ENCODE data around the gene TDG. TPM values are rescaled to one million over a fixed set of nuclear protein-coding genes. Genes with fewer than 3 reads are reported as not detected.

TDG gene
- polyA plus RNA-seq, 3 donors, result 12.6 to 22.4 (median 20.1) TPM

DNA sequence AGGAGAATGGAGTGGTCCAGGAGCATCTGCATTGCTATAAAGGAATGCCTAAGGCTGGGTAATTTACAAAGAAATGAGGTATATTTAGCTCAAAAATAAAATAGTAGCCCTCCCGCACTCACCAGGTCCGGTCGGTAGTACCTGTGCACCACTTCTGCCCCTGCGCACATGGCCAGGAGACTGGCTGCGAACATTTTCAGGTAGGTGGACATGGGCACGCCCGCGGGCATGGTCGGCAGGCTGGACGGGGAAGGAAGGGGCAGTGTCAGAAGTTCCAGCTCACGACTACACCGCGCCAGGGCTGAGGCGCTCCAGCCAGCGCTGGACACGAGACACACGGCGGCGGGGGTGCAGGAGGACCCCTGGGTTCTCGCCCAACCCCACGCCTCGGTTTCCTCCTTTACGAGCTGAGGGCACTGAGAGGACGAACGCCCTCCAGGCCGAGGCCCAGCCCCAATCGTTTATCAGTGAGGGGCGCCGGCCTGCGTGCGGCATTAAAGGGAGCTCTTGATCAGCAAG is 9.1 kb upstream of the TDG start:
- H3K79me2 ChIP-seq (ENCODE audit: insufficient read depth, low read length), result peaks cover 25% of the 10 kb centered on the region
- H3K27ac Mint-ChIP-seq, result peak overlapping the region; percentile 93 to 99 (median 96)
- no peaks in the 10 kb centered on the region for H3K27me3 ChIP-seq (ENCODE audit: control insufficient read depth in 2 of 2, insufficient read depth in 2 of 2, low read length in 2 of 2)
- peak overlapping the region; percentile 88 to 94 for H3K4me3 Mint-ChIP-seq
- under 1% methylated on average over 25 of the region's 31 CpGs for WGBS (ENCODE audit: insufficient coverage)
- no peaks in the 10 kb centered on the region for H3K9me3 ChIP-seq (replicated peaks in 1 of 2; ENCODE audit: control insufficient read depth in 1 of 2, insufficient read depth in 1 of 2, low read length in 2 of 2)
- H3K4me1 Mint-ChIP-seq, result peaks cover 15% of the 10 kb centered on the region
- H3K9ac ChIP-seq (ENCODE audit: insufficient read depth, low read length, poor library complexity, severe bottlenecking), result peak overlapping the region; percentile 71
- DNase-seq, result no peak
- H3K36me3 ChIP-seq (replicated peaks in 1 of 2; ENCODE audit: control insufficient read depth in 1 of 2, insufficient read depth in 2 of 2, low read length in 2 of 2), result peaks cover 24 to 30% of the 10 kb centered on the region in 2 donors
- peak overlapping the region; percentile 90 for H3K4me2 ChIP-seq (replicated peaks; ENCODE audit: extremely low read depth, low read length, poor library complexity, severe bottlenecking)
- H3K4me3 ChIP-seq (replicated peaks in 1 of 3; ENCODE audit: low read depth in 2 of 3, low read length in 3 of 3), result peak overlapping the region; percentile 71 to 88 (median 86)
- H3K36me3 Mint-ChIP-seq, result peaks cover 20 to 31% of the 10 kb centered on the region in 2 donors
- H3K27ac ChIP-seq (ENCODE audit: low read depth in 1 of 2, low read length in 2 of 2), result peak overlapping the region; percentile 67 to 85
- H4K20me1 ChIP-seq (ENCODE audit: insufficient read depth, low read length), result no peaks in the 10 kb centered on the region
- TF ChIP-seq CTCF (IDR thresholded peaks at IDR 0.05), result no peak
- H3K9me3 Mint-ChIP-seq, result no peaks in the 10 kb centered on the region
- peaks cover 0 to 2% (median 2%) of the 10 kb centered on the region in 3 donors for H3K27me3 Mint-ChIP-seq (ENCODE audit: low read depth in 3 of 3)
- H3K4me1 ChIP-seq (ENCODE audit: control insufficient read depth in 1 of 2, insufficient read depth in 2 of 2, low read length in 2 of 2), result peaks cover 13 to 18% of the 10 kb centered on the region in 2 donors
- intact Hi-C loops (cut with micrococcal nuclease), result loop anchor here (1.0 to 10.0 kb wide), 4 partner anchors 9 to 1178 kb away; partner anchors contain the start of genes HSP90B1 (in 1 of the 2) and TDG (in 1 of the 2)
- peak overlapping the region; percentile 94 for H2AFZ ChIP-seq (ENCODE audit: insufficient read depth, low read depth, low read length, poor library complexity, severe bottlenecking)

DNA sequence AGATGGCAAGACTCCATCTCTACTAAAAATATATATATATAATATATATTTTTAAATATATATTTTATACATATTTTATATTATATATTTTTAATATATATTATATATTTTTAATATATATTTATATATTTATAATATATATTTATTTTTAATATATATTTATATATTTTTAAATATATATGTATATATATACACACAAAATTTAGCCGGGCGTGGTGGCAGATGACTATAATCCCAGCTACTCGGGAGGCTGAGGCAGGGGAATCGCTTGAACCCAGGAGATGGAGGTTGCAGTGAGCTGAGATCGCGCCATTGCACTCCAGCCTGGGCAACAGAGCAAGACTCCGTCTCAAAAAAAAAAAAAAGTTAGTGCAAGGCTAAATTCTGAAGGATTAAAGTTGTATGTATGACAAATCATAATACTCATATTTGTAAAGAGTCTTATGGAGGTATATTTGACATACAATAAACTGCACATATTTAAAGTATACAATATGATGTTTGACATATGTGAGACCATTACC is 7.7 kb upstream of the TDG start:
- Histone ChIP-seq H2AFZ (ENCODE audit: insufficient read depth, low read depth, low read length, poor library complexity, severe bottlenecking) (peak overlapping the region; percentile 94), H3K4me1 (ENCODE audit: control insufficient read depth in 1 of 2, insufficient read depth in 2 of 2, low read length in 2 of 2) (peaks cover 13 to 18% of the 10 kb centered on the region in 2 donors), H3K9ac (ENCODE audit: insufficient read depth, low read length, poor library complexity, severe bottlenecking) (no peak overlapping the region), H3K9me3 (replicated peaks in 1 of 2; ENCODE audit: control insufficient read depth in 1 of 2, insufficient read depth in 1 of 2, low read length in 2 of 2) (no peaks in the 10 kb centered on the region), H4K20me1 (ENCODE audit: insufficient read depth, low read length) (no peaks in the 10 kb centered on the region), H3K4me2 (replicated peaks; ENCODE audit: extremely low read depth, low read length, poor library complexity, severe bottlenecking) (peak overlapping the region; percentile 90), H3K27ac (ENCODE audit: low read depth in 1 of 2, low read length in 2 of 2) (peak overlapping the region; percentile 67 to 85), H3K27me3 (ENCODE audit: control insufficient read depth in 2 of 2, insufficient read depth in 2 of 2, low read length in 2 of 2) (no peaks in the 10 kb centered on the region), H3K36me3 (replicated peaks in 1 of 2; ENCODE audit: control insufficient read depth in 1 of 2, insufficient read depth in 2 of 2, low read length in 2 of 2) (peaks cover 12 to 16% of the 10 kb centered on the region in 2 donors), H3K79me2 (ENCODE audit: insufficient read depth, low read length) (peaks cover 17% of the 10 kb centered on the region), H3K4me3 (replicated peaks in 1 of 3; ENCODE audit: low read depth in 2 of 3, low read length in 3 of 3) (peak overlapping the region in 2 of 3 experiments; percentile 86 to 88)
- WGBS (ENCODE audit: insufficient coverage), result 100% methylated on average over 2 of the region's 7 CpGs
- no peak for TF ChIP-seq CTCF (IDR thresholded peaks at IDR 0.05)
- H3K9me3 Mint-ChIP-seq, result no peaks in the 10 kb centered on the region
- peaks cover 10 to 17% of the 10 kb centered on the region in 2 donors for H3K36me3 Mint-ChIP-seq
- H3K27ac Mint-ChIP-seq, result peak overlapping the region; percentile 93 to 99 (median 96)
- H3K4me1 Mint-ChIP-seq, result peaks cover 15% of the 10 kb centered on the region
- intact Hi-C loops (cut with micrococcal nuclease), result loop anchor here (1.0 to 10.0 kb wide), 4 partner anchors 7 to 1177 kb away; partner anchors contain the start of genes HSP90B1 (in 1 of the 2) and TDG (in 1 of the 2)
- no peak for DNase-seq
- peaks cover 0 to 3% (median 2%) of the 10 kb centered on the region in 3 donors for H3K27me3 Mint-ChIP-seq (ENCODE audit: low read depth in 3 of 3)
- H3K4me3 Mint-ChIP-seq, result peak overlapping the region; percentile 88 to 94
